HG02981 (cell line): ENCODE data around the gene TPRG1.

Source experiments
- ATAC-seq: cut with Tn5 transposase; IDR thresholded peaks from one replicate; pipeline ENCODE4 v1.9.1; 2021; ENCODE audit warnings: mild to moderate bottlenecking, moderate library complexity; ENCODE audit not compliant: unreplicated experiment

Gene TPRG1

DNA sequence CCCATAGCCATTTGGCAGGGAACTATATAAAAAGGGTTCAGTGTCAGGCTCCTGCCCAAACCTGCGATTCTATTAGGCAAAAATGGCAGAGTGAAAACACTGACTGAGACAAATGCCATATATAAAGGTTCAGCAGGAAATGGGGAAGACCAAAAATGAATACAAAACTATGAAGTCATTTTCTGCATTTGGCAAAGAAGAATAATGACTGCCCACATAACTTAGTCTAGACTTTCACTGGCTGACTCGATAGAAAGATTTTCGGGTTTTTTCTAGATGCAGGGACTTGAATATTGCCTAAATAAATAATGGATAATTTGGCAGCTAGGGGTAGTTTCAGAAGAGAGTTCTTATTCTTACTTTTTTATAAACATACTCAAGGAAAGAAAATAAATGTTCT is 178.0 kb downstream of the TPRG1 start:
- ATAC-seq = no peak

DNA sequence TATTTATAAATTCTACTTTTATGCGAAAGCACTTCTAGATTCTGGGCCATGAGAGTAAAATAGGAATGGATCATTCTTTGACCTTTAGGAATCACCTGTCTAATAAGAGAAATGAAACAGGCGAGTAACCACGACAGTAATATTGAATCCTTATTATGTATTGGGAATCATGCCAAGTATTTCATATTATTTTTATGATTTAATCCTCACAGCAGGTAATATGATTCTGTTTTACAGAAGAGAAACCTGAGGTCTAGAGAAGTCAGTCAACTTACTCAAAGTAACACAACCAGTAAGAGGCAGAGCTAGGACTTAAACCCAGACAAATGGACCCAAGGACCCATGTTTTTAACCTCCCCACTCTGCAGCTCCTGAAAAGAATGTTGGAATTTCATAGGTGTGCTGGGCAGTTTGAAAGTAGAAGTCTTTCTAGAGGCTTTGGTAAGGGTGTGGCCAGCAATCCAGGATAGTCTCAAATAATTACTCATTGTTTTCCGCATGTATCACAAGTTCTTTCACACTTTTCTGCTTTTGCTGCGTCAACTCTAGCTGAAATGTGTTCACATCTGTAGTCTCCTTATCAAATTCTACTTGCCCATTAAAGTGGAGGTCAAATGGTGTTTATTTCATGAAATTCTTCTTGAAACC is 181.7 kb downstream of the TPRG1 start:
- ATAC-seq = no peak

GRCh38 chr3:189353988-189354889 is 182.5 kb downstream of the TPRG1 start:
- ATAC-seq = no peak

DNA sequence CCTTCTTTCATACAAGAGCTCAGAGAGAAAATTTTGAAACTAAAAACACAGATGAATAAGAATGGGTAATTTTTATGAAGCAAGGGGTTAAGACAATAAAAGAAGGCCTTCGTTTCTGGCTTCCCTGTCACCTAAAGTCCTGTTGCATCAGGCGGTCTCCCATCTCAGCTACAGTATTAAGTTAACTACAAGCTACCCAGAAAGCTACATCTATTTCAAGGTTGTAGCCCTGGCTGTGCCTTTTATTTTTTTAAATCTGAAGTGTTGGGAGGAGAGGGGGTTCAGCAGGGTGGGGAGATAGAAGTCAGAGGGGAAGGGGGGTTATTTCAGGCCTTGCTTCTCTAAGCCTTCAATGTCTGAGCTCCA is 183.3 kb downstream of the TPRG1 start:
- no peak for ATAC-seq

DNA sequence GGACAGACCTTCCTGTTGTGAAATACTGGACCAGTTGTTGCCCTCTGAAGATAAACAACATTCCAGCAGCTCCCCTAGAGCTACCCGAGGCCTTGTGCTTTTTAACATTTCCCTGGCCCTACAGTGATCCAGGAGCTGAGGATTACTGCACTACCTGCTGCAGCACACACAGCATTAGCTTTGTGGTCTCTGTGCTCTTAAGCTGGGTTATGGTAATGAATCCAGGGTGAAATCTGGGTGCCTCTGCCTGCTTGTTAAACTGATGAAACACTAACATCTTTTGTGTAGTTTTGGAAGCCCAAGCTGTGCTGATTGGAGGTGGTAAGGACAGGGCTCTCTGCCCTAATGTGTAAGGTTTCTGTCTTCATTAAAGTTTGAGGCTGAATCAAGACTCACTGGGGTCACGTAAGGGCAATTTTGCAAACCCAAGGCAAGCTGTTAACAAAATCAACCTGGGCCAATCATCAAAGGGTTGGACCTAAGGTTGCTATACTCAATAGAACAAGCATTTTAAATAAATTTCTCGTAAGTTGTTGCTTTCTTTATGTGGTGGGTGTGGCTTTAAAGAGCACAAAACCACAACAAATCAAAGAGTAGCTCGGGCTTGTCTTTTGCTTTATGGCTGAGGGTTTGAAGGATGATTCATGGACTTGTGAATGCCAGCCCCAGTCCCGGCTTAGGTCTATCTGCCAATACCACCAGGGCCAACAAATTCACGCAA is 183.9 kb downstream of the TPRG1 start:
- no peak for ATAC-seq

DNA sequence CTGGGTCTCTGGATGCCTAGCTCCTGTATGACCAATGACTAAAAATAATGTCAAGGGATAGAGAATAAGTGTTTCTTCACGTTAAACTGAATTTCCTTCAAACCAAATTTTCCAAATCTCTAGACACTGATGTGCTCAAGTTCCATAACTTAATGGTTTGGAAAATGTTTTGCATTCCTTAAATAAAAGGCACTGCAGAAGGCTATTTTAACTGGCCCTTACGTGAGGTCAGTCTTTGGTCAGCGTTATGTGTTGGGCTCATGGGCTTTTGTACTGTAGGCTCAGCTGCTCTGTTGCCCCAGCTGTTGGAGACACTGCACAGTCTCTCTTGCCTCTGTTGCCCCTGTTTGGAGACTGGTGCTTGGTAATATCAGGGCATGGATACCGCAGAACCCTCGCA is 188.5 kb downstream of the TPRG1 start:
- no peak for ATAC-seq

DNA sequence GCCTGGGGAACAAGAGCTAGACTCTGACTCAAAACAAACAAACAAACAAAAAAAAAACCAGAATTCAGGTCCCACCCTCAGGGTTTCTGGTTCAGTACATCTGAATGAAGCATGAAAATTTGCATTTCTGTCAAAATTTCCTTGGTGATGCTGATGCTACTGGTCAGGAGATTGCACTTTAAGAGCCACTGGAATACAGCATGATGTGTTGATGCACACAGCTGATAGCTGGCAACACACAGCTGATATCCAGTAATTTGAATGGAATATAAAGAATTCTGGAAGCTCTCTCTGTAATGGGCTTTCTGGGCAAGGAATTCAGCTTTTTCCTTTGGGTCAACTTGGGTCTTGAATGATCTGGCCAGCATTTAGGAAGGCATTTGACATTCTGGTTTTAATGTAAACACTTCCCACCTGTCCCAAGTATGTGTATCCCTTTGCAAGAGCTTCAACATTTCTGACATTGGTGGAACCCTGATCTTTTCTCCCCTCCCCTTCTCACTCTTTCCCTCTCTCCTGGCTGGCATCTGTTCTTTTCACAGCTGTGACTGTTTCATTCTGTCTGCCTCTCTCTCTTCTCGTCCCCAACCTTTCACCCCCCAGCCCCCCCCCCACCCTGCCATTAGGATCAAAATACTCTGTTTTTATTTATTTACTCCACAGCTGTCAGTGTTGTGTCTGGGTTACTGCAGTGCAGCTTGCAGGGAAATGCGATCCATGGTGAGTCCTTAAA is 189.5 kb downstream of the TPRG1 start:
- no peak for ATAC-seq

DNA sequence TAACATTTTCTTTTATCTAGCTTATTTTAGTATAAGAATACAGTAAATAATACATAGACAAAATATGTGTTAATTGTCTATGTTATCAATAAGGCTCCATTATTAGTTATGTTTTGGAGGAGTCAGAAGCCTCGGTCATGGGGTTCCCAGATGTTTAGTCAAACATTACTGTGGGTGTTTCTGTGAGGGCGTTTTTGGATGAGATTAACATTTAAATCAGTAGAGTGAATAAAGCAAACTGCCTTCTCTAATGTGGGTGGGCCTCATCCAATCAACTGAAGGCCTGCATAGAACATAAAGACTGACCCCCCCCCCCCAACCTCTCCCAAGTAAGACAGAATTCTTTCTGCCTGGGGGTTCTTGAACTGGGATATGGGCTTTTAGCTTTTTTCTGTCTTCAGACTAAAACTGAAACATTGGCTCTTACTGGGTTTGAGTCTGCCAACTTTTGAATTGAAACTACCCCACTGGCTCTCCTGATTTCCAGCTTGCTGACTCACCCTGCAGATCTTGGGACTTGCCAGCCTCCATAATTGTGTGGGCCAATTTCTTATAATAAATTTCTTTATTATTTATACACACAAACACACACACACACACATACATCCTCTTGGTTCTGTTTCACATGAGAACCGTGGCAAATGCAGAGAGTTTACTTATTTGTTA is 192.0 kb downstream of the TPRG1 start:
- no peak for ATAC-seq

DNA sequence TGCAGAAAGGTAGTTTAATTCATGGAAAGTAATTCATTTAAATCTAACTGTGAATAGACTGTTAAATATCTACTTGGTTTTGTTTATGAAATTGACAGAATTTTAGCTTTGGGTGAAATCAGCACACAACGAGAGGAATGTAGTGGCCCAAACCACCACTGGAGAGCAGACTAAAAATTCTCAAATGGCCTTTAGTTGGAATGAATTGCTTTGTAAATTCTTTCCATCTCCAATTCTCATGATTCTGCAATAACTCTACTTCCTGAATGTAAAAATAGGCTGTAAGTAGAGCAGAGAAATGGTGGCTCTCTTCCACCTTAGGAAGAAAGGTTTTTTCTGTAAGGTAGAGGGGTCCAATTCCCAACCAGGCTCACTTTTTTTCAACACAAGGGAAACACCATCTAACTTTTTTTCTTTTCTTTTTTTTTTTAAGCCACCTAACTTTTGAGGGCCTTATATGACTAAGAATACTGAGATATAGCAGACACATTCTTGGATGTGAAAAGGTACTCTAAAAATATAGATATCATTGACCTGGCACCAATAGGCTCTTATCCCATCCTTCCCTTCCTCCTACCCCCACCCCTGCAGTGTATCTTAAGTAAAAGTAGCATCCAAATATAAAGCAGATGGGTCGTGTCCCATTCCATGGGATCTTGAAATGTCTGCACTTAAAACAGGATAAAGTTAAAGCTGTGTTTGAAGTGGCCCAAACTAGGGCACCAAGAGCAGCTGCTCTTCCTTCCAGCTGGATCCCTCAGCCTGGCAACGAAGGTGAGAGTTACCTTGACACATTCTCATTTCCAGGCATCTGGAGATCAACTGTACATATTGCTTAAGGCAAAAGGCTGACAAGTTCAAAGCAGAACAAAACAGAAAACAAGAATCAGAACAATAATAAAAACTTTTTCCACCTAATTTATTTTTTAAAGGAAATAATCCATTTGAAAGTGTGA is 194.1 kb downstream of the TPRG1 start:
- ATAC-seq = no peak

GRCh38 chr3:189368384-189368783 is 196.6 kb downstream of the TPRG1 start:
- ATAC-seq = no peak

- no peak for ATAC-seq
Measured at GRCh38 chr3:189369636-189370035, 197.9 kb downstream of the TPRG1 start.

DNA sequence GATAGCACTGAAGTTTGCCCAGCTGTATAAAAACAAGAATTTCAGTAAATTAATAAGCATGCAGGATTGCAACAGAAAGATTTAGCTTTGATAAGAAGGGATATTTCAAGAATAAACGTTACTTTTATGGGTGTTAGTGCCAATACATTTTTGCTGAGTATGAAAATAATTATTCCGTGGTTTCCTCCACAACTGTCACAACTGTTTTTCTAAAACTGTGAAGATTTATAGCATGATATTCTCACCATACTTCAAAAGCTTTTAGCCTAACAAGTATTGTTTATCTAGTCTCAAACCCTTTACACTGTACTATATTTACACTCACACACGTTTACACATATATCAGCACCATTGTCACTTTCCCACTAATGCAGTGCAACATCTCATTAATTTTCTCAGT is 200.5 kb downstream of the TPRG1 start:
- no peak for ATAC-seq
